Smooth muscle cell (in vitro differentiated cells): ENCODE measurements around the gene PDS5A. TPM values are rescaled to one million over a fixed set of nuclear protein-coding genes. Genes with fewer than 3 reads are reported as not detected.

Experiments used
- DNase-seq: peaks from one replicate; lab custom pipeline; 2025; ENCODE audit not compliant: unreplicated experiment; lab: John Stamatoyannopoulos, UW
- H2AFZ ChIP-seq: fragments of 200-600 bp; sonication (generic); 2 replicates; pipeline ENCODE4 v1.6.0; 2016; ENCODE audit warnings: antibody characterized with exemption, low read depth, mild to moderate bottlenecking
- H3F3A ChIP-seq: fragments of 200-600 bp; sonication (generic); 2 replicates; pipeline ENCODE4 v1.6.0; 2017; ENCODE audit warnings: antibody characterized with exemption, low read depth
- H3K27ac ChIP-seq: fragments of 200-600 bp; sonication (generic); 2 replicates; pipeline ENCODE4 v1.5.1; 2016; ENCODE audit warnings: low read depth, mild to moderate bottlenecking
- H3K27me3 ChIP-seq: fragments of 200-600 bp; sonication (generic); 2 replicates; pipeline ENCODE4 v1.6.1; 2016; ENCODE audit warnings: low read depth, mild to moderate bottlenecking
- H3K36me3 ChIP-seq: fragments of 200-600 bp; sonication (generic); 2 replicates; pipeline ENCODE4 v1.5.1; 2016; ENCODE audit warnings: low read depth
- H3K4me1 ChIP-seq: fragments of 200-600 bp; sonication (generic); 2 replicates; pipeline ENCODE4 v1.5.1; 2016; ENCODE audit warnings: low read depth
- H3K4me2 ChIP-seq: fragments of 200-600 bp; sonication (generic); 2 replicates; pipeline ENCODE4 v1.6.0; 2016; ENCODE audit warnings: mild to moderate bottlenecking
- H3K4me3 ChIP-seq: fragments of 200-600 bp; sonication (generic); 2 replicates; pipeline ENCODE4 v1.5.1; 2016; ENCODE audit warnings: mild to moderate bottlenecking
- H3K79me2 ChIP-seq: fragments of 200-600 bp; sonication (generic); 2 replicates; pipeline ENCODE4 v1.6.0; 2016; ENCODE audit warnings: low read depth, mild to moderate bottlenecking
- H3K9ac ChIP-seq: fragments of 200-600 bp; sonication (generic); 2 replicates; pipeline ENCODE4 v1.6.0; 2016; ENCODE audit warnings: low read depth
- H3K9me3 ChIP-seq: fragments of 200-600 bp; sonication (generic); replicated peaks from 2 replicates; pipeline ENCODE4 v1.5.1; 2016; ENCODE audit warnings: low read depth
- H4K20me1 ChIP-seq: fragments of 200-600 bp; sonication (generic); 2 replicates; pipeline ENCODE4 v1.6.0; 2016; ENCODE audit warnings: low read depth
- CTCF ChIP-seq: fragments of 200-600 bp; sonication (generic); IDR thresholded peaks from 2 replicates; pipeline ENCODE4 v1.5.1; 2017; ENCODE audit warnings: borderline replicate concordance, mild to moderate bottlenecking, antibody characterized with exemption; ENCODE audit not compliant: insufficient read depth, poor library complexity, severe bottlenecking
- WGBS: methylation state at CpG from one replicate; pipeline ENCODE4 v1.1.7; 2016; ENCODE audit warnings: low lambda C conversion rate; 5-methylcytosine and 5-hydroxymethylcytosine counted together
- polyA plus RNA-seq: library from polyadenylated mRNA; unstranded; fragments of >200 nt; fragmentation: Nextera tagmentation; extraction: Ambion mirVana; gene quantifications from 2 replicates; pipeline ENCODE4 v1.2.1, GENCODE V29; 2016
- total RNA-seq: library from RNA; depleted of rRNA; stranded (reverse); fragments of >200 nt; gene quantifications from 2 replicates; pipeline ENCODE4 v1.2.3, GENCODE V29; 2014

Gene PDS5A
- total and polyA plus RNA-seq, 2 experiments from 2014 or later = 19.4 to 61.3 TPM

DNA sequence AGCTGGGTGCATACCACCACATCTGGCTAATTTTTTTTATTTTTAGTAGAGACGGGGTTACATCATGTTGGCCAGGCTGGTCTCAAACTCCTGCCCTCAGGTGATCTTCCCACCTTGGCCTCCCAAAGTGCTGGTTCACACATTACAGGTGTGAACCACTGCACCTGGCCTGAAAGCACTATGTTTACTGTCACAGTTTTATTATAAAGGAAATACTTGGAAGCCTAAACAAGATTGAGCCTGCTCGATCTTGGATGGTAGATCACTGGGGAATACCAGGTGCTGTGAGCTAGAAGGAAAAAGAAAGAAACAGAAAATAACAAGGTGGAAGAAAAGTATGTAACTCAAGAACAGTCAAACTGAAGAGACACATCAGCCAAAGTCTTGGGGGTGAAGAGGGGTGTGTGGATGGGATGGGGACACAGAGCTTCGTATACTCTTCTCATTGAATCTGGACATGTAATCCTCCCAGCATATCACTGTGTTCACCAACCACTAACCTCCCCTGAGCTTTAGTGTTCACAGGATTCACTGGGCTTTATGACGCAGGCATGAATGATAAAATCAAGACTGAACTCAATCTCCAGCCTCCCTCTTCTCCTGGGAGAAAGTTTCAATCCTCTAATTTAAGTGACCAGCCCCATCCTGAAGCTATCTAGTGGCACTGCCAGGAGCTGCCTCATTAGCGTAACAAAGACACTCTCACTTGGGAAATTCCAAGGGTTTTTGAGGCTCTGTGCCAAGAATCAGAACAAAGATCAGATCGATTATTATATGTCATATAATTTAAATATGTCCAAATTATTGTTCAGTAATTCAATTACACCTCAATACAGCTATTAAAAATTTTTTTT lies 40.9 kb downstream of the PDS5A start:
- Histone ChIP-seq H3F3A (no peaks in the 10 kb centered on the region), H3K4me3 (no peak overlapping the region), H3K9me3 (no peaks in the 10 kb centered on the region), H3K27ac (no peak overlapping the region), H3K36me3 (no peaks in the 10 kb centered on the region), H3K4me1 (peaks cover 4% of the 10 kb centered on the region), H4K20me1 (peaks cover 98% of the 10 kb centered on the region), H3K9ac (no peak overlapping the region), H3K27me3 (no peaks in the 10 kb centered on the region), H2AFZ (no peak overlapping the region), H3K4me2 (no peak overlapping the region), H3K79me2 (peaks cover 99% of the 10 kb centered on the region)
- DNase-seq = no peak
- no peak for TF ChIP-seq CTCF
- WGBS = 89% methylated on average over 6 of the region's 6 CpGs

DNA sequence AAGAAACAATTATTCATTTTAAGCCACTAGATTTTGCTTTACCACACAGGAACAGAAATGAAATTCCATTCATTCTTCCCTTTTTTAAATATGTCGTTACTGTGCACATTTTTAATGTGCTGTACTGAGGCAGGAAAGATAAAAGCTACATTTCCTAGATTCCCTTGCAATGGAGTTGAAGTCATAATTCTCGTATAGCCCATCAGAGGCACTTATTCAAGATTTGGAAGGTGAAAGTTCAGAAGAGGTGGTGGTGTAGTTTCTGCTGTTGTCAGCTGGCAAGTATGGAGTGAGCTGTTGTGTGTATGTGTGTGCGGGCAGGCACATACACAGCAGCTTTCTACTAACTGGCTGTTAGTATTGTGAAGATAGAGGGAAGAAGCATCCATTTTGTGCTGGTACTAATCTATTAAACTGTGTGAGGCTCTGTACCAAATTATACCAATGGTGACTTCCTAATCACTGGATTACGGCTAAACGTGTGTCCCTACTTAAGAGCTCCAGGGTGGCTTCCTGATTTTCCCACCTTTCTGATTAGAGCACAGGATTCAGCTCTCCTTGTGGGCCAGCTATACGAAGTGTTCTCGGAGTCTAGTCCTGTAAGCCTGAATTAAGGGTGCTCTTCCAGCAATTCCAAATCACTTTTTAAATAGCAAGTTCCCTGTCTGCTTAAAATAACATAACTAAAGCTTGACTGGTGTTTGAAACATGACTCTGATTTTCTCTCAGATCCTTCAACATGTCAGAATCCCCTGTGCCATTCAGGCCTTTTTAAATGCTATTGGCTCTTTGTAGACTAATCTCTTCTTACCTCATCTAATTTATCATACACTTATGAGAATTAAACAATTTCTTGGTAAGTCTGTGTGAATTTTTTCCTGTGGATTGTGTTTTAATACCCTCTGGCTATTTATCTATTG lies 43.8 kb downstream of the PDS5A start:
- Histone ChIP-seq H3K9me3 (no peaks in the 10 kb centered on the region), H4K20me1 (peaks cover 93% of the 10 kb centered on the region), H3K27ac (no peak overlapping the region), H3K79me2 (peaks cover 96% of the 10 kb centered on the region), H3K4me2 (peak overlapping the region; percentile 27), H3K4me1 (peaks cover 4% of the 10 kb centered on the region), H3K27me3 (no peaks in the 10 kb centered on the region), H3K4me3 (no peak overlapping the region), H2AFZ (no peak overlapping the region), H3F3A (no peaks in the 10 kb centered on the region), H3K9ac (no peak overlapping the region), H3K36me3 (no peaks in the 10 kb centered on the region)
- DNase-seq = no peak
- 58% methylated on average over 7 of the region's 7 CpGs for WGBS
- TF ChIP-seq CTCF = no peak

- WGBS = 85% methylated on average over 8 of the region's 8 CpGs
Observed at GRCh38 chr4:39932776-39933402, 44.8 kb downstream of the PDS5A start.

More at GRCh38 chr4:39932776-39933402, 44.8 kb downstream of the PDS5A start:
- Histone ChIP-seq H3K27me3 (no peaks in the 10 kb centered on the region), H3K9ac (no peak overlapping the region), H3F3A (no peaks in the 10 kb centered on the region), H2AFZ (no peak overlapping the region), H3K79me2 (peaks cover 97% of the 10 kb centered on the region), H3K4me2 (no peak overlapping the region), H3K36me3 (no peaks in the 10 kb centered on the region), H3K4me1 (peaks cover 4% of the 10 kb centered on the region), H3K4me3 (no peak overlapping the region), H3K27ac (no peak overlapping the region), H4K20me1 (peaks cover 94% of the 10 kb centered on the region), H3K9me3 (no peaks in the 10 kb centered on the region)
- DNase-seq = no peak
- TF ChIP-seq CTCF = no peak
